Left kidney (tissue), 2 donors: ENCODE measurements around the gene HTR1E. TPM values are rescaled to one million over a fixed set of nuclear protein-coding genes. Genes with fewer than 3 reads are reported as not detected.
"Not testable (repeated sequence)": the region's sequence is repeated elsewhere in the genome, so short reads cannot be mapped to it uniquely, and the experiment has no call there.

Experiments used
- DNase-seq: peaks from one replicate; pipeline ENCODE4 v3.0.0-alpha.2; 2013
- polyA plus RNA-seq: library from polyadenylated mRNA; unstranded; fragments of 120-200 nt; gene quantifications from one replicate; pipeline ENCODE4 v1.2.1, GENCODE V29; 2013; ENCODE audit not compliant: insufficient read length

The HTR1E gene
- polyA plus RNA-seq, 1 donor = 0.55 TPM

DNA sequence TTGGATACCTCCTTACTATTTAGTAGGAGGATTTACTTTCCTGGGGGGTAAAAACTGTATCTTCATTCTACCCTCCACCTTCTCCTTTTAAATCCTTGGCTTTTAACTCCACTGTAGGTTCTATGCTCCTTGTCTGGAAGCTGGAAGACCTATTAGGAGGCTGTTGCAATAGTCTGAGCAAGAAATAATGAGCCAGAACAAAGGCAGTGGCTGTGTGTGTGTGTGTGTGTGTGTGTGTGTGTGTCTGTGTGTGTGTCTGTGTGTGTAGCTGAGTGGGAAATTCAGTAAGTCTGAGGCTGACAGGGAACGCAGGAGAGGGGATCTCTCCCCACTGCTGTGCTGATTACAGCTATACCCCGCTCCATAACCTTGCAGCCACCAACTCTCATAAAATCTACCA is 35.8 kb downstream of the HTR1E start:
- DNase-seq = no peak

DNA sequence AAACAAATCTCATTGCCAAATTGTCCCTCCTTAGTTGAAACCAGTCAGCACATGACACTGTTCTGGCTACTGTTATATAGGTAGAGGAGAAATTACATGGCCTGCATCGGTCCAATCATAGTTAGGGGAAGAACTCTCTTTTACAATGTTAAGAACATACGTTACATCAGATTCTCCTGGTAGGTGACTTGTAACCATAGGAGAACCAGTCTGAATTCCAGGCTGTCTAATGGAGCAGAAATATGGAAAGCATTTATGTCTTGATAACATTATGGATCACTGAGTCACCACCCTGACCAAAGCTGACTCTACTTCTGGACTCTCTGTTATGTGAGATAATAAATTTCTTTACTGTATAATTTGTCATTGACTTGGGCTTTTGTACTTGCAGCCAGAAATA is 40.9 kb downstream of the HTR1E start:
- no peak for DNase-seq

DNA sequence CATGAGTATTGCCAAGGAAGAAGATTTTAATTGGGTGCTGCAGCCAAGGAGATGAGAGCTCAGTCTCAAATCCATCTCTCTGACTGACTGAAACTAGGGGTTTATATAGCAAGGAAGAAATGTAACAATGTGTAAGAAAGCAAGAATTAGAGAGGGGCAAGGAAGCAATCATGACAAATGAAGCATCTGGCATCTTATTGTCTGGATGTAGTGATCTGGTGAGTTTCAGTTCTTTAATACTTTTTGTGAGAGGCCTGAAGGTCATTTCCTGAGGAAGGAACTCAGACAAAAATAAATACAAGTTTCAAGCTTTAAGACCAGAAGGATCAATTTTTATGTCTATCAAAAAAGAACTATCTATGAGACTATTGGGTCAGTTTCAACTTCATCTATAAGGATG is 64.2 kb downstream of the HTR1E start:
- DNase-seq = no peak

DNA sequence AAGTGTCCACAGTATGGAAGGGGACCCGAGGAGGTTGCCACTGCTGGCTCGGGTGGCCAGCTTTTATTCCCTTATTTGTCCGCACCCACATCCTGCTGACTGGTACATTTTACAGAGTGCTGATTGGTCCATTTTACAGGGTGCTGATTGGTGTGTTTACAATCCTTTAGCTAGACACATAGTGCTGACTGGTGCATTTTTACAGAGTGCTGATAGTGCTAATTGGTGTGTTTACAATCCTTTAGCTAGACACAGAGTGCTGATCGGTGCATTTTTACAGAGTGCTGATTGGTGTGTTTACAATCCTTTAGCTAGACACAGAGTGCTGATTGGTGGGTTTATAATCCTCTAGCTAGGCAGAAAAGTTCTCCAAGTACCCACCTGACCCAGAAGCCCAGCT is 65.1 kb downstream of the HTR1E start:
- not testable (repeated sequence) for DNase-seq

DNA sequence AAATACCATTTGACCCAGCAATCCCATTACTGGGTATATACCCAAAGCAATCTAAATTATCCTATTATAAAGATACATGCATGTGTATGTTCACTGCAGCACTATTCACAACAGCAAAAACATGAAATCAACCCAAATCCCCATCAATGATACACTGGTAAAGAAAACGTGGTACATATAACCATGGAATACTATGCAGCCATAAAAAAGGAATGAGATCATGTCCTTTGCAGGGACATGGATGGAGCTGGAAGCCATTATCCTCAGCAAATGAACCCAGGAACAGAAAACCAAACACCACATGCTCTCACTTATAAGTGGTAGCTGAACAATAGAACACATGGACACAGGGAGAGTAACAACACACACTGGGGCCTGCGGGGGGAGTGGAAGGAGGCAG is 69.2 kb downstream of the HTR1E start:
- not testable (repeated sequence) for DNase-seq

DNA sequence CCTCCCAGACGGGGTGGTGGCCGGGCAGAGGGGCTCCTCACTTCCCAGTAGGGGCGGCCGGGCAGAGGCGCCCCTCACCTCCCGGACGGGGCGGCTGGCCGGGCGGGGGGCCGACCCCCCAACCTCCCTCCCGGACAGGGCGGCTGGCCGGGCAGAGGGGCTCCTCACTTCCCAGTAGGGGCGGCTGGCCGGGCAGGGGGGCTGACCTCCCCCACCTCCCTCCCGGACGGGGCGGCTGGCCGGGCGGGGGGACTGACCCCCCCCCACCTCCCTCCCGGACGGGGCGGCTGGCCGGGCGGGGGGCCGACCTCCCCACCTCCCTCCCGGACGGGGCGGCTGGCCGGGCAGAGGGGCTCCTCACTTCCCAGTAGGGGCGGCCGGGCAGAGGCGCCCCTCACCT is 72.3 kb downstream of the HTR1E start:
- not testable (repeated sequence) for DNase-seq

DNA sequence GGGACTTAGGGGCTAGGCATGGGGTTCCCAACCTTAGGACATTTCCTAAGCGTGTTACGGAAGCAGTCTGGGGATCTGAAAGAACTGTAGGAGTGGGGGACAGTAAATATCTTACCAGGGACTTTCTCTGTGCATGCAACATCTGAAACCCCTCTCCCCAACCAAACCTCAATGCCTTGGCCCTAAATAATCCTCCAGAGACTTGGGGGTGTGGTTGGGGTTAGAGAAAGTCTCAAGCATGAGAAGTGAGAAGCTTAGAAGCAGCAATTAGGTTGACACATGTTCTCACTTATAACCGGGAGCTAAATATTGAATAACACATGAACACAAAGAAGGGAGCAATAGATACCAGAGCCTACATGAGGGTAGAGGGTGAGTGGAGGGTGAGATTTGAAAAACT is 74.7 kb downstream of the HTR1E start:
- no peak for DNase-seq

DNA sequence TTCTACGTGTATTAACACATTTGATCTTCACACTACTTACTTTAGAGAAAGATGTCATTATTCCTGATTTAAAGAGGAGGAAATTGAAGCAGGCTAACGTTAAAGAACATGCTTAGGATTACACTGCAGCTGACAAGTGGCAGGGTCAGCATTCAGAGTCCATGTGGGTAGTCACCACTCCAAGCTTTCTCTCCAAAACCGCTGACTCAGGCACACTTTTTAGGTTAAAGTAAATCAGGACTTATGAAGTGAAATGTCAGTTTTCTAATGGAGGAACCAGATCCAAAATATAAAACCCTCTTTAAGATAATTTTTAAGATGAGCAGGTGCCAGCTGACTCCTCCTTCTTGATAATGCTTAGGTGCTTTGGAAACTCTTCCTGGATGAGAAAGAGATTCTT is 75.4 kb downstream of the HTR1E start:
- DNase-seq = no peak

DNA sequence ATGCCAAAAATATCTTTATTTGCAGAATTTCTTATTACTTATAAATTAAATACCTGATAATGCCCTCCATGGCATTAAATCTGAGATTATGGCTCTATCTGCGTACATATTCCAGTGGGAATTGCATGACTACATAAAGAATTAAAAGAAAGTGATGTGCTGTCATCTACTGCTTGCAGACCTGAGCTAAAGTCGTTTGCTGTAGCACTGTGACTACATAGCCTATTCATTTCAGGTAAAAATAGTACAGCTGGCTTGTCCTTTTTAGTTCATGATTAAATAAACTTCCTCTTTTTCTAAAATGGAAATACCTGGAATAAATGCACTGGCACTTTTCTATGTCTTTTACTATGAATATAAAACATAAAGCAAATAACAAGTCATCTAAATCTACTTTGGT is 79.4 kb downstream of the HTR1E start:
- no peak for DNase-seq

DNA sequence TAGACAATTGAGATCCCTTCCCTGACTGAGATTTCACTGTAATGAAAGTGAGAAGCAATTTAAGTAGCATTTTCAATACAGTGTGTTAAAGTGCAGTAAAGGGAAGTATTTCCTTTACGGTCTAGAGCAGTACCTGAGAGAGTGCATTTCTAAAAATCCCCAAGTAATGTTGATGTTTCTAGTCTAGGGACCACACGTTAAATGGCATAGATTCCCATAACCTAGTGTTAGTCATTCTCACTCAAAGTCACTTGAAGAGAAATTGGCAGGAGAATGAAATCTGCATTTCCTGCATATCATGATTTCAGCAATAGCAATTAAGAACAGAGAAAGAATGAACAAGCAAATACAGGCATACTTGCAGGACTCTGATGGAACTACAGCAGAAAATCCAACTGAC is 89.7 kb downstream of the HTR1E start:
- DNase-seq = no peak

DNA sequence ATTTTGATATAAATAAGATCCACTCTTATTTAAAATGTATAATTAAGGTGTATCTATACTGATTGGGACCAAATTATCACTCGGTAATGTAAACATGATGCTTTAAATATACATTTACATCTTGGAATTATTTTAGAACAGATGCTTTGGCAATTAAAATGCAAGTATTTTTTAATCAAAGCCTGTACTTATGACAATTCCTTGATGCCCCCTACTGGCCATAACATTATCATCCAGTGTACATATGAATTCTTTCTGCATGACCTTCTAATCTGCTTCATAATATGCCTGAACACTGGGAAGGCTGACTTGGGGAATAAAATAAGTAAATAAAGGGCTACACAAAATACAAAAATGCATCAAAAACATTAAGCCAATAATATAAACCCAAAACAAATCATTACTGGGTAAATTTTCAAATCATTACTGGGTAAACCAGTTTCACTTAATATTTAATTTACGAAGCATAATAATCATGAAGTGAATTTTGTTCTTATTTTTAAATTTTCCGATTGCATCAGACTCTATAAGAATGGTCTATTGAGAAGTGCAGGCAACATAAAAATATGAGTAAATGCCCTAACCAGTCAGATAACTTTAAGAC is 92.5 kb downstream of the HTR1E start:
- DNase-seq = peak; percentile 53

DNA sequence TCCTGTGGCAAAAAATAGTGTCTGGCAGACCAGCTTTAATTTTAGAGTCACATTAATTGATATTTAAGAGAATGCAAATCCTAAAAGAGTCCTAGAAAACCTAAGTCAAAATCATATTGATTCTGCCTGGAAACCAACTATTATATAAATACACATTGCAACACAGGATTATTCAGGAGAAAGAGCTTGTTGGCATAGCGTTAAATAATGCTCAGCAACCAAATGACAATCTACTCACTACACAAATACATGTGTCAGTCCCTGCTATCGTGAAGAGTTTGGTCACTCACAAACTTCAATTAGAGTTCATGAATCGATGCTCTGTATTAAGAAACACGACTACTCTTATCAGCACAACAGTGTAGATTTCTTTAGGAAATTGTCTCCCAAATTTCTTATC is 103.4 kb downstream of the HTR1E start:
- DNase-seq = no peak

DNA sequence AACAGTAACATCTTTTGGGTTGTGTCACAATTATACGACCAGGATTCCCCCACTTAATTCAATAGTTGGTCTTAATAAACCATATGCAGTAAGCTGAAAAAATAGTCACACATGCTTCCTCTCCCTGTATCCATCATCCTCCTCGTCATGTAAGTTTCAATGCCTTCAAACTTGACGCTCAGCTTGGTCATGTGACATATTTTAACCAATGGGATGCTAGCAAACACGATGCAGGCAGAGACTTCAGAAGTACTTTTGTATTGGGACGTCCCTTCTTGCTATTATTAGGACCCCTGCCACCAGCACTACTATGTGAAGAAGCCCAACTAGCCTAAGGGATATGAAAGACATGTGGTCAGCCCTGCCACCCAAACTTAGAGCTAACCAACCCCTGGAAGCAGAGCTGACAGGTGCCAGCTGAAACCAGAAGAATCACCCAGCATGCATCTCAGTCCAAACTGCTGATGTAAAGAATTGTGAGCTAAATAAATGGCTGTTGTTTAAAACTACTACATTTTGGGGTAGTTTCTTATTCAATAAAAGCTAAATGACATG is 108.3 kb downstream of the HTR1E start:
- DNase-seq = no peak

DNA sequence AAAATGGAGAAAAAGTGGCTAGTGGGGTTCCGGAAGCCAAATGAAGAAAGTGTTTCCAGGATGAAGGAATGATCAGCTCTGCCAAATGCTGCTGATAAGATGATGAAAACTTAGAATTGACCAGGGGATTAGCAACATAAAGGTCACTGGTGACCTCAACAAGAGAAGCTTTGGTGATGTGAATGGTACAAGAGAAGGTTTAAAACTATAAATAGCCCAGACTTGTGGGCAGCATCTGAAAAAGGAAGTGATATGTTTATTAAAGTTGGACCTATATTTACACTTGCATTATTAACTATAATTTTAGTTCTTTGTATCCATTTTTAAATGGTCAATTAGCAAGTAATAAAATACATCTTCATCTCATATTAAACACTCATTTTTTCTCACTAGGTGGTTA is 112.5 kb downstream of the HTR1E start:
- DNase-seq = no peak

DNA sequence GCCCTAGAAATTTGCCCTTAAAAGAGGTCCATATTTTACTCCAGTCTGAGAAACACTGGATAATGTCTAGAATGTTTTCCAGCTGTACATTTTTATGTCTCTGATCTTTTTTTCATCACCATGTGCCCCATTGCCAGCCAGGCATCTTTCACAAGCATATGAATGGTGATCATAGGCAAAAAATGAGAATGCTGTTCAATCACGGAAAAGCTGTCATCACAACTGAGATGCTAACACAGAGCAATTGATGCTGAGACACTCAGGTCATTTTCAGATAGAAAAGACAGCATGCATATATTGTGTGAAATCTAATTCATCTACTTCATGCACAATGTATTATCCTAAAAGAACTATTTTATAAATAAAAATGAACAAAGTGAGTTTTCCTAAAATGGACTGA is 116.0 kb downstream of the HTR1E start:
- no peak for DNase-seq

DNA sequence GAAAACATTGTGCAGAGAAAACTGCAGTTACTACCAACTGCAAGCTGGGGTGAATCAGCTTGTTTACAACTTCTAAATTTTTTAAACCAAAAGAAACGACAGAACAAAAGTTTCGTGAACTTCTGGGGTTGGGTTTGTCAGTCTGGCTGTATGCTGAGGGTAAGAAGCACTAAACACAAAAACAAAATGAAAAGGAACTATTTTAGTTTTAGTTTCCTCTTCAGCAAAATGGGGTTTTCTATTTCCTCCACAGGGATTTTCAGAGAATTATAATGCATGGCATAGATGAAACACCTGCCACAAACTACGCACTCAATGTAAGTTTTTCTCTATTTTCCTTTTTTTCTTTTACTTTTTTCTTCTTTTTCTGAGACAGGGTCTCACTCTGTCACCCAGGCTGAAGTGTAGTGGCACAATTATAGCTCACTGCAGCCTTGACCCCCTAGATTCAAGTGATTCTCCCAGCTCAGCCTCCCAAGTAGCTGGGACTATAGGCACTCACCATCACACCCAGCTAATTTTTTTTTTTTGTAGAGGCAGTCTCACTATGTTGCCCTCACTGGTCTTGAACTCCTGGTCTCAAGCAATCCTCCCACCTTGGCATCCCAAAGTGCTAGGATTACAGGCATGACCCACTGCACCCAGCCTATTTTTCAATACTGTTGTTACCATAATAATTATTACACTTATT is 117.0 kb downstream of the HTR1E start:
- DNase-seq = no peak

DNA sequence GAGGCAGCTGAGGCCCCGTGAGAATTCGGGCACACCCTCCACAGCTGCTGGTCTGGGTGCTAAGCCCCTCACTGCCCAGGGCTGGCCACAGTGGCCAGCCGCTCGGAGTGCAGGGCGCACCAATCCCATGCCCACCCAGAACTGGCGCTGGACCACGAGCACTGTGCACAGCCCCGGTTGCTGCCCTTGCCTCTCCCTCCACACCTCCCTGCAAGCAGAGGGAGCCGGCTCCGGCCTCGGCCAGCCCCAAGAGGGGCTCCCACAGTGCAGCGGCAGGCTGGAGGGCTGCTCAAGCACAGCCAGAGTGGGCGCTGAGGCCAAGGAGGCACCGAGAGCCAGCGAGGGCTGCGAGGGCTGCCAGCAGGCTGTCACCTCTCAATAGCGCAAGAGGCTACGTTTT is 122.6 kb downstream of the HTR1E start:
- no peak for DNase-seq

DNA sequence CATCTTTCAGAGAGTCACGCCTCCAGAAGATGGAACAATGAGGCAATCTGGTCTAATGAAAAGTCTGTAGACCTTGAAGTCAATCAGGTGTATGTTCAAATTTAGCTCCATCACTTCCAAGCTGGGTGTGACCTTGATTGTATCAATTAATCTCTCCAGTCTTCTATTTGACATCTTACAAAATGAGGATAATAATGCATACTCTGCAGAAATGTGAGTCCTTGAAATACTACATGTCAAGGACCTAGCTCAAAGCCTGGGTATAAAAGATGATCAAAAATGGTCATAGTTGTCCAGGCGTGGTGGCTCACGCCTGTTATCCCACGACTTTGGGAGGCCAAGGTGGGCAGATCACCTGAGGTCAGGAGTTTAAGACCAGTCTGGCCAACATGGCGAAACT is 127.8 kb downstream of the HTR1E start:
- no peak for DNase-seq

Other genes starting within 250 kb of the HTR1E start
- gene CGA, start 157.6 kb downstream of the HTR1E start, polyA plus RNA-seq = 0.38 TPM
- gene ZNF292, start 218.0 kb downstream of the HTR1E start, polyA plus RNA-seq = 53.6 TPM